ENCODE results near the gene ALDH8A1.

The ALDH8A1 gene

DNA sequence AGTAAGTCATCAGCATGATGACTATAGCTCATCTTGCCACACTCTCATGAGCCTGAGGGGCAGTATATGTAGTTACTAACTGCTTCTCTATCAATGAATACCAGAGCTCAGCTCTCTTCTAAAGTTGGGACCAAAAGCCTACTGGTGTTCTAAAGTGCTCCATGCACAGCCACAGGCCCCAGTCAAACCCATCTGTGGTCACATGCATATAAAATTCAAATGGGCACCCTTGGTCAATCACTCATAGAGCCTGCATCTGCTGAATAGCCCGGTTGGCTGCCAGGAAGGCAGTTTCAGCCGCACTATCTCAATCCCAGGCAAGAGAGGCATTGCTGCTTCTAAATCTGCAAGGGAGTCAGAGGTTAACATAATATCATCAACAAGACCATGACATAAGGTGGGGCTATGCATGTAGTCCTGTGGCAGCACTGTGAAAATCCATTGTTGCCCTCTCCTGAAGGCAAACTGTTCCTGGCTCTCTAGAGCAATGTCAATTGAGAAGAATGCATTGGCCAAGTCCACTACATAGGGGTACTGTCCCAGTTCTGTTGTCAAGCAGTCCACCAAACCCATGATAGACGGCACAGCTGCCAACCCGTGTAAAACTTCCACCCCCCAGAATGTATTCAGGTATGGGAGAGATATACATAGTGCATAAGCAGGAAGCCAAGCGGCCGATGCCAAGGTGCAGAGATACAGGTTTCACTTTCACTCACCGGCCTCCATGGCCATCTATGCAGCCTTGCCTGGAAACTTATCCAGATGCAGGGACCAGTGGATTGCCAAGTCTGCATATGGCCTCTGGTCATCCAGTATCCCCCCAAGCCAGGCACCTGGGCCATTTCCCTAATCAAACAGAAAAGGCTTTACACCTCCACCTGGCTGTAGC, 76.2 kb downstream of the ALDH8A1 start:
- H3K4me3 ChIP-seq (ENCODE audit: control insufficient read depth, low read depth, low read length), result no peak overlapping the region
- DNase-seq (ENCODE audit: low read depth), result no peak
- TF ChIP-seq, protein P1, sequence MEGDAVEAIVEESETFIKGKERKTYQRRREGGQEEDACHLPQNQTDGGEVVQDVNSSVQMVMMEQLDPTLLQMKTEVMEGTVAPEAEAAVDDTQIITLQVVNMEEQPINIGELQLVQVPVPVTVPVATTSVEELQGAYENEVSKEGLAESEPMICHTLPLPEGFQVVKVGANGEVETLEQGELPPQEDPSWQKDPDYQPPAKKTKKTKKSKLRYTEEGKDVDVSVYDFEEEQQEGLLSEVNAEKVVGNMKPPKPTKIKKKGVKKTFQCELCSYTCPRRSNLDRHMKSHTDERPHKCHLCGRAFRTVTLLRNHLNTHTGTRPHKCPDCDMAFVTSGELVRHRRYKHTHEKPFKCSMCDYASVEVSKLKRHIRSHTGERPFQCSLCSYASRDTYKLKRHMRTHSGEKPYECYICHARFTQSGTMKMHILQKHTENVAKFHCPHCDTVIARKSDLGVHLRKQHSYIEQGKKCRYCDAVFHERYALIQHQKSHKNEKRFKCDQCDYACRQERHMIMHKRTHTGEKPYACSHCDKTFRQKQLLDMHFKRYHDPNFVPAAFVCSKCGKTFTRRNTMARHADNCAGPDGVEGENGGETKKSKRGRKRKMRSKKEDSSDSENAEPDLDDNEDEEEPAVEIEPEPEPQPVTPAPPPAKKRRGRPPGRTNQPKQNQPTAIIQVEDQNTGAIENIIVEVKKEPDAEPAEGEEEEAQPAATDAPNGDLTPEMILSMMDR (IDR thresholded peaks at IDR 0.05; ENCODE audit: control insufficient read depth, insufficient read depth, low read depth, low read length, missing control alignments), result no peak

DNA sequence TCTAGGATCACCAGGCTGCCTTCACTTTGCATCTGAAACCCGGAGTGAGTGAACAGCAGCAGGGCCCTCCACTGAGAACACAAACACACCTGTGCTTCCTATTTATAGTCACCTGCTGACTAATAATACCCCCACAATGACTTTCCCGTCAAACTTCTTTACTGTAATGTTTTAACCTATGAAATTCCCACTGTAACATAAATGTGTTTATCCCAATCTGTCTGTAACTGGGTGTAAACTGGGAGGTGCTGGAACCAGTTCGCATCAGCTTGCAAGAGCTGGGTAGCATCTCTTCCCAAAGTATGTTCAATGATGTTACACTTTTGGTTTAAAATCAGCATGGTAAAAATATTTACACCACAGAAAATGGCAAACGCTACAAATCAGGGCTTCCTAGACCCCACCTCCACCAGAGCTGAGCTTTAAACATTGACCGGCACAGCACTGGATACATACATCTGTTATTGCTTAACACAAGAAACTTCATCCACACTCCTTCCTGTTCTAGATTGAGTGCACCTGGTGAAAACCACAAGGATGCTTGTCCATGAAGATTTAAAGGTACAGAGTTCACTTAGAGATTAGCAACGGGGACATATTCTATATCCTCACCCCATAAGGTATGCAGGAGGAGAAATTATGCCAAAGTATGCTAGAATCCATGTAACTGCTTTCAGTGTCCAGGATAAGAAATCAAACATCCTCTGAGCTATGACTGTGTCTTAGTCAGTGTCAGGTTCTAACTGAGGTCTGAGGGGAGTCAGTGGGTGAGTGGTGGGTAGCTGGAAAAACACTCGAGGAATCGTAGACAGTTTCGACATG, 79.0 kb downstream of the ALDH8A1 start:
- no peak for DNase-seq (ENCODE audit: low read depth)
- no peak overlapping the region for H3K4me3 ChIP-seq (ENCODE audit: control insufficient read depth, low read depth, low read length)
- TF ChIP-seq, protein P1 (IDR thresholded peaks at IDR 0.05; ENCODE audit: control insufficient read depth, insufficient read depth, low read depth, low read length, missing control alignments), result no peak

DNA sequence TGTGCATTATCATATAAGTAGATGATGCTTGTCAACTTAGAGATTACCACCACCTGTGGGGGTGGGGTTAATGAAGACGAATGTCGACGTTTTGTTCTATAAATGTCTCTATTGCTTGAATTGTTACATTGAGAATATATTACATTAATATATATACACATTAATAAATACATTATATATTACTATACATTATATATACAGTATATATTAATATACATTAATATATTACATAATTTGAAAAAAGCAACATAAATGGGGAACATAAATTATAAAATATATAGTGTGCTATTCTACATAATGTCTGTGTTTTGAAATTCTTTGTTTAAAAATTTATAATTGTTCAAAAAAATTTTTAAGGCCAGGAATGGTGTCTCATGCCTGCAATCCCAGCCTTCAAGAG, 81.1 kb downstream of the ALDH8A1 start:
- no peak overlapping the region for H3K4me3 ChIP-seq (ENCODE audit: control insufficient read depth, low read depth, low read length)
- no peak for DNase-seq (ENCODE audit: low read depth)
- TF ChIP-seq, protein P1 (IDR thresholded peaks at IDR 0.05; ENCODE audit: control insufficient read depth, insufficient read depth, low read depth, low read length, missing control alignments), result no peak

All from AG09309 (cell line).